Lower leg skin (tissue), 4 donors: Measurements from ENCODE around the gene ARL17B. TPM values are rescaled to one million over a fixed set of nuclear protein-coding genes. Genes with fewer than 3 reads are reported as not detected.
"Not testable (repeated sequence)": the region's sequence is repeated elsewhere in the genome, so short reads cannot be mapped to it uniquely, and the experiment has no call there.

Source experiments
- DNase-seq, 2 donors: peaks; one replicate each; pipeline ENCODE4 v3.0.0-alpha.2; 2019; ENCODE audit warnings: low spot score in 2 of 2
- H3K4me3 ChIP-seq: fragments of 200-600 bp; sonication (generic); 2 replicates; pipeline ENCODE4 v1.5.1; 2017; ENCODE audit warnings: mild to moderate bottlenecking, low read depth; ENCODE audit not compliant: poor library complexity, severe bottlenecking
- CTCF ChIP-seq, 3 donors: fragments of 450-650 bp; IDR thresholded peaks; one replicate each; pipeline ENCODE4 v1.5.1; 2016; ENCODE audit warnings: antibody characterized with exemption in 3 of 3, mild to moderate bottlenecking in 3 of 3, moderate library complexity in 2 of 3
- WGBS, 2 donors: methylation state at CpG; one replicate each; pipeline ENCODE4 v1.1.5; 2018; 5-methylcytosine and 5-hydroxymethylcytosine counted together
- intact Hi-C: fragments of 100-400 bp; cut with DNase I; formaldehyde crosslinking; loops from one replicate; pipeline ENCODE4 v1.15.0; 2023; ENCODE audit warnings: low total_unique reads
- total RNA-seq, 4 donors: library from RNA; depleted of rRNA; stranded (reverse); fragments of >200 nt; gene quantifications; one replicate each; pipeline ENCODE4 v1.1.0, GENCODE V29; 2016

Gene ARL17B
- total RNA-seq, 4 donors from 2014 or later, result 8.5 to 18.6 (median 12.1) TPM

- DNase-seq, H3K4me3 ChIP-seq, intact Hi-C loops: not testable (repeated sequence)
- WGBS, 2 donors, result no CpG with 5 or more reads among the region's 4 CpGs
Measured at GRCh38 chr17:46353856-46354255, 7.7 kb downstream of the ARL17B start.

- DNase-seq, H3K4me3 ChIP-seq, intact Hi-C loops: not testable (repeated sequence)
- WGBS, 2 donors, result no CpG with 5 or more reads among the region's 1 CpG
Measured at GRCh38 chr17:46349060-46349459, 12.5 kb downstream of the ARL17B start.

- DNase-seq, intact Hi-C loops, H3K4me3 ChIP-seq: not testable (repeated sequence)
- no CpG with 5 or more reads among the region's 2 CpGs for WGBS, 2 donors
Measured at GRCh38 chr17:46348345-46348744, 13.2 kb downstream of the ARL17B start.

- DNase-seq, H3K4me3 ChIP-seq, intact Hi-C loops: not testable (repeated sequence)
- no CpG with 5 or more reads among the region's 3 CpGs for WGBS, 2 donors
Measured at GRCh38 chr17:46342131-46342530, 19.4 kb downstream of the ARL17B start.

GRCh38 chr17:46341220-46341619 is 20.3 kb downstream of the ARL17B start:
- H3K4me3 ChIP-seq, DNase-seq, intact Hi-C loops: not testable (repeated sequence)
- no CpG with 5 or more reads among the region's 19 CpGs for WGBS, 2 donors

- WGBS, 2 donors, result no CpG with 5 or more reads among the region's 16 CpGs
- DNase-seq, H3K4me3 ChIP-seq, intact Hi-C loops: not testable (repeated sequence)
Measured at GRCh38 chr17:46294831-46295230, 66.7 kb downstream of the ARL17B start, which contains the start of gene LRRC37A. Gene LRRC37A, plus strand, starts transcription at chr17:46295131. Its CDS starts 3 bp downstream, at chr17:46295134.

GRCh38 chr17:46291618-46292017 is 69.9 kb downstream of the ARL17B start:
- intact Hi-C loops, DNase-seq, H3K4me3 ChIP-seq: not testable (repeated sequence)
- 92 to 94% methylated on average over 8 of the region's 8 CpGs for WGBS, 2 donors

- intact Hi-C loops, H3K4me3 ChIP-seq: not testable (repeated sequence)
- WGBS, 2 donors, result 84 to 87% methylated on average over 4 of the region's 4 CpGs
Measured at GRCh38 chr17:46290906-46291546, 70.5 kb downstream of the ARL17B start.

GRCh38 chr17:46287587-46287986 is 74.0 kb downstream of the ARL17B start:
- DNase-seq, H3K4me3 ChIP-seq, intact Hi-C loops: not testable (repeated sequence)
- 79 to 81% methylated on average over 7 of the region's 7 CpGs for WGBS, 2 donors

More at GRCh38 chr17:46290906-46291546, 70.5 kb downstream of the ARL17B start:
- DNase-seq, result not testable (repeated sequence)

GRCh38 chr17:46286764-46287221 is 74.8 kb downstream of the ARL17B start:
- peak in 1 of 2 donors; percentile 44 for DNase-seq
- 0 to 1% methylated on average over 3 of the region's 3 CpGs for WGBS, 2 donors
- intact Hi-C loops, H3K4me3 ChIP-seq: not testable (repeated sequence)
- peak in 1 of 3 donors; percentile 48 for TF ChIP-seq CTCF (IDR thresholded peaks at IDR 0.05)

GRCh38 chr17:46285500-46285899 is 76.1 kb downstream of the ARL17B start:
- WGBS, 2 donors, result 96 to 98% methylated on average over 2 of the region's 2 CpGs
- DNase-seq, H3K4me3 ChIP-seq, intact Hi-C loops: not testable (repeated sequence)

- intact Hi-C loops, DNase-seq, H3K4me3 ChIP-seq: not testable (repeated sequence)
- 44 to 71% methylated on average over 1 of the region's 1 CpG for WGBS, 2 donors
Measured at GRCh38 chr17:46284467-46284866, 77.1 kb downstream of the ARL17B start.

GRCh38 chr17:46282635-46283034 is 78.9 kb downstream of the ARL17B start:
- WGBS, 2 donors, result 90 to 93% methylated on average over 11 to 12 of the region's 12 CpGs
- H3K4me3 ChIP-seq, DNase-seq, intact Hi-C loops: not testable (repeated sequence)

- DNase-seq, H3K4me3 ChIP-seq, intact Hi-C loops: not testable (repeated sequence)
- WGBS, 2 donors, result 94 to 96% methylated on average over 4 of the region's 4 CpGs
Measured at GRCh38 chr17:46281336-46281735, 80.2 kb downstream of the ARL17B start.
